Measurements from ENCODE around the gene THSD4. TPM values are rescaled to one million over a fixed set of nuclear protein-coding genes. Genes with fewer than 3 reads are reported as not detected.

The THSD4 gene
- polyA plus RNA-seq, 1 donor from 2014 or later: 0.46 TPM

DNA sequence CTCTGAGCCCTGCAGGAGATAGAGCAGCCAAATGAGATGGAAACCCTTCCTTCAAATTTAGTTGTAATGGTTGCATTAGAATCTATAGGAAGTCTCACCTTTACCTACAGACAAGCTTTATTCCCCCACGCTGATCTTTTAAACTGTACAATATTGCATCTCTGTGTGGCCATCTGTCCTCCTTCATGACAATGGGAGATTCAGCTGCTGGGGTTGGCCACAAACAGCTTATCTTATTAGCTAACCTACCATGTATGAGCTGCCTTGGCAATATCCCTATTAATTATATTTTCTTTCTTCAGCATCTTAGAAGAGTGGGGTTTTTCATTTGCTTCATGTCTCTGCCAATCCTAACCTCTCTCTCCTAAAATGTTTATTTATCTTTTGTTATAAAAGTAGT lies 456.4 kb downstream of the THSD4 start:
- H3K9me3 ChIP-seq (ENCODE audit: low read length): no peaks in the 10 kb centered on the region
- H3K9ac ChIP-seq (ENCODE audit: low read length): no peak overlapping the region
- no peaks in the 10 kb centered on the region for H3K9me2 ChIP-seq (ENCODE audit: insufficient read depth, low read length)
- no peak for TF ChIP-seq SMC3 (conservative IDR thresholded peaks at IDR 0.05; ENCODE audit: poor library complexity)
- TF ChIP-seq RAD21 (conservative IDR thresholded peaks at IDR 0.05): no peak
- TF ChIP-seq MXI1 (conservative IDR thresholded peaks at IDR 0.05; ENCODE audit: poor library complexity, severe bottlenecking): no peak
- TF ChIP-seq, protein P1, sequence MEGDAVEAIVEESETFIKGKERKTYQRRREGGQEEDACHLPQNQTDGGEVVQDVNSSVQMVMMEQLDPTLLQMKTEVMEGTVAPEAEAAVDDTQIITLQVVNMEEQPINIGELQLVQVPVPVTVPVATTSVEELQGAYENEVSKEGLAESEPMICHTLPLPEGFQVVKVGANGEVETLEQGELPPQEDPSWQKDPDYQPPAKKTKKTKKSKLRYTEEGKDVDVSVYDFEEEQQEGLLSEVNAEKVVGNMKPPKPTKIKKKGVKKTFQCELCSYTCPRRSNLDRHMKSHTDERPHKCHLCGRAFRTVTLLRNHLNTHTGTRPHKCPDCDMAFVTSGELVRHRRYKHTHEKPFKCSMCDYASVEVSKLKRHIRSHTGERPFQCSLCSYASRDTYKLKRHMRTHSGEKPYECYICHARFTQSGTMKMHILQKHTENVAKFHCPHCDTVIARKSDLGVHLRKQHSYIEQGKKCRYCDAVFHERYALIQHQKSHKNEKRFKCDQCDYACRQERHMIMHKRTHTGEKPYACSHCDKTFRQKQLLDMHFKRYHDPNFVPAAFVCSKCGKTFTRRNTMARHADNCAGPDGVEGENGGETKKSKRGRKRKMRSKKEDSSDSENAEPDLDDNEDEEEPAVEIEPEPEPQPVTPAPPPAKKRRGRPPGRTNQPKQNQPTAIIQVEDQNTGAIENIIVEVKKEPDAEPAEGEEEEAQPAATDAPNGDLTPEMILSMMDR (IDR thresholded peaks at IDR 0.05; ENCODE audit: poor library complexity, severe bottlenecking): no peak
- TF ChIP-seq TAF1 (IDR thresholded peaks at IDR 0.05; ENCODE audit: low read depth): no peak
- TF ChIP-seq EZH2 (IDR thresholded peaks at IDR 0.05; ENCODE audit: borderline replicate concordance, insufficient read depth, low read length, poor library complexity, severe bottlenecking): no peak
- TF ChIP-seq, protein P2, sequence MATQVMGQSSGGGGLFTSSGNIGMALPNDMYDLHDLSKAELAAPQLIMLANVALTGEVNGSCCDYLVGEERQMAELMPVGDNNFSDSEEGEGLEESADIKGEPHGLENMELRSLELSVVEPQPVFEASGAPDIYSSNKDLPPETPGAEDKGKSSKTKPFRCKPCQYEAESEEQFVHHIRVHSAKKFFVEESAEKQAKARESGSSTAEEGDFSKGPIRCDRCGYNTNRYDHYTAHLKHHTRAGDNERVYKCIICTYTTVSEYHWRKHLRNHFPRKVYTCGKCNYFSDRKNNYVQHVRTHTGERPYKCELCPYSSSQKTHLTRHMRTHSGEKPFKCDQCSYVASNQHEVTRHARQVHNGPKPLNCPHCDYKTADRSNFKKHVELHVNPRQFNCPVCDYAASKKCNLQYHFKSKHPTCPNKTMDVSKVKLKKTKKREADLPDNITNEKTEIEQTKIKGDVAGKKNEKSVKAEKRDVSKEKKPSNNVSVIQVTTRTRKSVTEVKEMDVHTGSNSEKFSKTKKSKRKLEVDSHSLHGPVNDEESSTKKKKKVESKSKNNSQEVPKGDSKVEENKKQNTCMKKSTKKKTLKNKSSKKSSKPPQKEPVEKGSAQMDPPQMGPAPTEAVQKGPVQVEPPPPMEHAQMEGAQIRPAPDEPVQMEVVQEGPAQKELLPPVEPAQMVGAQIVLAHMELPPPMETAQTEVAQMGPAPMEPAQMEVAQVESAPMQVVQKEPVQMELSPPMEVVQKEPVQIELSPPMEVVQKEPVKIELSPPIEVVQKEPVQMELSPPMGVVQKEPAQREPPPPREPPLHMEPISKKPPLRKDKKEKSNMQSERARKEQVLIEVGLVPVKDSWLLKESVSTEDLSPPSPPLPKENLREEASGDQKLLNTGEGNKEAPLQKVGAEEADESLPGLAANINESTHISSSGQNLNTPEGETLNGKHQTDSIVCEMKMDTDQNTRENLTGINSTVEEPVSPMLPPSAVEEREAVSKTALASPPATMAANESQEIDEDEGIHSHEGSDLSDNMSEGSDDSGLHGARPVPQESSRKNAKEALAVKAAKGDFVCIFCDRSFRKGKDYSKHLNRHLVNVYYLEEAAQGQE (IDR thresholded peaks at IDR 0.05; ENCODE audit: borderline replicate concordance): no peak
- TF ChIP-seq EP300 (conservative IDR thresholded peaks at IDR 0.05; ENCODE audit: poor library complexity, severe bottlenecking): no peak
- no peak for TF ChIP-seq POLR2AphosphoS5 (IDR thresholded peaks at IDR 0.05)
- H3F3A ChIP-seq (ENCODE audit: insufficient read depth, low read length, poor library complexity, severe bottlenecking): no peaks in the 10 kb centered on the region
- H3K79me2 ChIP-seq (replicated peaks; ENCODE audit: insufficient read depth, low read length): no peaks in the 10 kb centered on the region
- H3K27me3 ChIP-seq (ENCODE audit: insufficient read depth, low read depth, low read length): no peaks in the 10 kb centered on the region
- H2AFZ ChIP-seq (ENCODE audit: low read depth, low read length): no peak overlapping the region
- H3K4me3 ChIP-seq (ENCODE audit: low read length): no peak overlapping the region
- no peak overlapping the region for H3K27ac ChIP-seq (ENCODE audit: low read length)
- H3K36me3 ChIP-seq (ENCODE audit: insufficient read depth, low read length): no peaks in the 10 kb centered on the region
- no peak overlapping the region for H3K4me2 ChIP-seq (ENCODE audit: low read length)
- H4K20me1 ChIP-seq (ENCODE audit: insufficient read depth): no peaks in the 10 kb centered on the region

DNA sequence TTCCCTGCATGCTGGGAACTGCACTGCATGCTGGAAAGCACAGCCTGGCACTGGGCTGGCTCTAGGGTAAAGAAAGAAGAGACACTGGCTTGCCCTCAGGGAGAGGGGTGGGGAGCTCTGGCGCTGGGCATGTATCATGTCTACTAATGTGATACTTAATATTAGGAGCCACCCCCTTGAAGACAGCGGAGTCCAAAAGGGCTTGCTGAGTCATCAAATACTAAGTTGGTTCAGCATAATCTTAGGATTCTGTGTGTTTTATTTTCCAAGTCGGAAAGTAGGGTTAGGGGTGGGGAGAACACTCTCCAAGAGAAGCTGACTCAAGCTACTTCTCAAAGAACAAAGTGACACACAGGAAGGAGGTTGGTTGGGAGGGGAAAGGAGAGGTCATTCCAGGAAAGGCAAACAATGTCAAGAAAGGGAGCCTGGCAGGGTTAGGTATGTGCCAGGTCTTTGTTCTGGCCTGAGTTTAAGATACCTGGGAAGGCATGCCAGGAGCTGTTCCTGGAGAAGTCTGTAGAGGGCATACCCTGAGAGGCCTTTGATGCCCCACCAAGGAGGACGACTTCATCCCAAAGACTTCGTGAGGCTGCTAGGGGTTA lies 457.3 kb downstream of the THSD4 start:
- no peaks in the 10 kb centered on the region for H3K9me2 ChIP-seq (ENCODE audit: insufficient read depth, low read length)
- no peaks in the 10 kb centered on the region for H3K36me3 ChIP-seq (ENCODE audit: insufficient read depth, low read length)
- no peaks in the 10 kb centered on the region for H3K9me3 ChIP-seq (ENCODE audit: low read length)
- TF ChIP-seq EP300 (conservative IDR thresholded peaks at IDR 0.05; ENCODE audit: poor library complexity, severe bottlenecking): no peak
- H3K79me2 ChIP-seq (replicated peaks; ENCODE audit: insufficient read depth, low read length): no peaks in the 10 kb centered on the region
- no peak overlapping the region for H3K9ac ChIP-seq (ENCODE audit: low read length)
- H4K20me1 ChIP-seq (ENCODE audit: insufficient read depth): no peaks in the 10 kb centered on the region
- H3K27ac ChIP-seq (ENCODE audit: low read length): no peak overlapping the region
- H2AFZ ChIP-seq (ENCODE audit: low read depth, low read length): no peak overlapping the region
- H3K4me3 ChIP-seq (ENCODE audit: low read length): no peak overlapping the region
- H3F3A ChIP-seq (ENCODE audit: insufficient read depth, low read length, poor library complexity, severe bottlenecking): no peaks in the 10 kb centered on the region
- no peaks in the 10 kb centered on the region for H3K27me3 ChIP-seq (ENCODE audit: insufficient read depth, low read depth, low read length)
- no peak overlapping the region for H3K4me2 ChIP-seq (ENCODE audit: low read length)

Measured in neural cell (in vitro differentiated cells).